DMS114 treated with DMSO at 0.1 percent for 48 hours (cell line): ENCODE measurements around the gene HAUS3.
A peak's percentile ranks its signal among the peaks of the same experiment; 100 is the strongest.
"Not testable (repeated sequence)": the region's sequence is repeated elsewhere in the genome, so short reads cannot be mapped to it uniquely, and the experiment has no call there.

Experiments used
- DNase-seq: peaks from one replicate; lab custom pipeline; 2025; ENCODE audit not compliant: unreplicated experiment; lab: John Stamatoyannopoulos, UW

The HAUS3 gene

DNA sequence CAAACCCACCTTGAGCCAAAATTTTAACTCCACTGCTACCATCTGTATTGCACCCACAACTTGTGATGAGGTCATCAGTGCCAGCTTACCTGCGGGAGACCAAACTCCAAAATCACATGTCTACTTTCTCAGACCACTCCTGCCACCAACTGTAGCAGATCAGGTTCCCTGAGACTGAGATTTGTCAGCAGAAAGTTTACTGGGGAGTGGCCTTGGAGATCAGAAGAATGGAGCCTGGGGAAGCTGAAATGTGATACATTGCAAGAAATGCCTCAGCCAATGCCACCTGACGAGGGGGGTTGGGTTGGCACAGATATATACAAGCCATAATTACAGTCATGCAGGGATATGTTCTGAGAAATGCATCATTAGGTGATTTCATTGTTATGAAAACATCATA, 19.1 kb downstream of the HAUS3 start:
- DNase-seq = no peak

- DNase-seq = not testable (repeated sequence)
Measured at GRCh38 chr4:2221378-2221777, 20.5 kb downstream of the HAUS3 start.

GRCh38 chr4:2220016-2220630, 21.8 kb downstream of the HAUS3 start:
- peak; percentile 37 for DNase-seq

DNA sequence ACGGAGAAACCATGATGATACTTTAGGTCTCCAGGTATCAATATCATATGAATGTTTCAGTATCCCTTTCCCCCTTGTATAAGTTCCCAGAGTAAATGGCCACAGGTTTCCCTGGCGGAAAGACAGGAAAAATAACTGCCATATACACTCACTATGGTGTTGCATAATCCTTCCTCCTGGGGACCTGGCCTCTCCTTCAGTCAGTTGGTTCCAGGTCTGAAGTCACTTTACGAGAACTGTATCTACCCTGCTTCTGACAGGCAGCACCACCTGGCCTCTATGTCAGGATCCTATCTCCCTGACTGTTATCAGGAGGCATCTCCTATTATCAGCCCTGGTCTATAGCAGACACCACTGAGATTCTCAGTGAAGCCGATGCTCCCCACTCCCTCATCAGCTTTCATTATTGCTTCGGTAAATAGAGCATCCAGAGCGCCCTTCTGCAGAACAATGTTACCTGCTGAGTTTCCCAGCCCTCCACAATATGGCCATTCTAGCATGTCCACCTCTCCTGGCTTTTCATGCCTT, 22.6 kb downstream of the HAUS3 start:
- no peak for DNase-seq

GRCh38 chr4:2218436-2218835, 23.5 kb downstream of the HAUS3 start:
- DNase-seq = no peak

GRCh38 chr4:2217726-2218125, 24.2 kb downstream of the HAUS3 start:
- no peak for DNase-seq

DNA sequence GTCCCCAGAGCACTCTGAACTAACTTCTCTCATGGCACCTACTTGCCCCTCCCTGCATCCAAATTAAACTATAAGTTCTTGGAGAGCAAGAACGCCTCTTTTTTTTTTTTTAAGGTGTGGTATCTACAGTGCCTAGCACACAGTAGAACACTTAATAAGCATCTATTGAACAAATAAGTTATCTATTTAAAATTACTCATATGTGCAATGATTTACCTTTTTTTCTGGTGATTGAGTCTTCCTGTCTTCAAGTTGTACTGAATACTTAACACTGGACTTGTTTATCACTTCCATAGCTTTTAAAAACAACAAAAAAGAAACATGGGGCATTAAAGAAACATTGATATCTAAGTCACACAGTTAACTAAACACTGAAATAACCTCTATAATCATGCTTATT, 29.1 kb downstream of the HAUS3 start:
- DNase-seq = no peak

GRCh38 chr4:2202789-2203188, 39.1 kb downstream of the HAUS3 start:
- not testable (repeated sequence) for DNase-seq

DNA sequence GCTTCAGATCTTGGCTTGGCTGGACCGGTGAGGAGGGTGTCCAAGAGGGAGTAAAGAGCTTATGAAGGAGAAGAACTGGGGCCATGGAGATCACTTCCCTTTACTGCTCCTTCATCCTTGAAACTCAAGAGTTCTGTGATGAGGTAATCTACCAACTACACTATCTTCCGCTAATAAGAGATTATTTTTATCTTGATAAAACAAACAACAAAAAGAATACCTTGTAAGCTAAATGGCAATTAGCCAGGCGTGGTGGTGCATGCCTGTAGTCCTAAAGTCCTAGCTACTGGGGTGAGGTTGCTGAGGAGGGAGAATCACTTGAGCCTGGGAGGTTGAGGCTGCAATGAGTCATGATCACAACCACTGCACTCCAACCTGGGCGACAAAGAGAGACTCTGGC, 47.4 kb downstream of the HAUS3 start:
- DNase-seq = no peak

DNA sequence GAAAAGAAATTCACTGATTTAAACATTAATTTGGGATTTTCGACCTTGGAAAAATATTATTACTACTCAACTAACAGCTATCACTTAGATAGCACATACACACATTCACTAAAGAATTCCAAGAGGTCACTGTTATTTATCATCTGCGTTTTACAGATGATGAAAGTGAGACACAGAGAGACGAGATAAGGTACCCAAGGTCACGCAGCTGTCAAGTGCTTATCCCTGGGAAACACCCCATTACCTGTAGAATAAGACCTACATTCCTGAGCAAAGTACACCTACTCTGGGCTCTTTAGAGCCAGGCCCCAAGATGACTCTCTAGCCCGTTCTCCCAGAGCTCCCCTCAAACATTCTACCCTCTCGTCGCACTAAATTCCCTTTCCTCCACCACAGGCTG, 48.6 kb downstream of the HAUS3 start:
- no peak for DNase-seq

- no peak for DNase-seq
Measured at GRCh38 chr4:2186865-2187172, 55.1 kb downstream of the HAUS3 start.

DNA sequence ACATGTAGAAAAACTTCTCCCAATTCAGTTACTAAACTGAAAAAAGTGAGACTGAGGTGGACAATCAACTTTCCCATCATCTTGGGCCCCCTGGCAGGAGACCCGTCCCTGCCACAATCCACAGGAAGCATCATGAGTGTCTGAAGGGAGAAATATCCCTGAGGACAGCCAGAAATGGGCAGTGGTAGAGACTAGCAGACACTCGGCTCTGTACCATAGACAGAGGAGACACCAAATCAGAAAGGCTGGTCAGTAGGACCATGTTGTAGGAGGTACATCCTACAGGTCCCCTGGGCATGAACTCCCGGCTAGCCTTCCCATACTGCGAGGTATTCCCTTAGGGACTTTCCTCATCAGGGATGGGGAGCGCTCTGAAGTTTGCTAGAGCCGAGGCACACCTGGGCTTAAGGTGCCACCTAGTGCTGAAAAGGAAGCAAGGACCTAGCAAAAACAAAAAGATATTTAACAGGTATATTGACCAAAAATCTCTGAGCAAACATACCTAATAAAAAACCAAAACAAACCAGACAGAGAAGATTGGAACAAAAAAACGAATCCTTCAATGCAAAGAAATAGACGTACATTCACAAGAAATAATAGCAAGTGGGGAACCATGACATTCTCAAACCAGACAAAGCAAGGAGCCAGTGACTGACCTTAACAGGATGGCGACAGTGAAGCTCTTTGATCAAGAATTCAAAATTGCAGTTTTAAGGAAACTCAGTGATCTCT, 55.6 kb downstream of the HAUS3 start:
- DNase-seq = no peak

DNA sequence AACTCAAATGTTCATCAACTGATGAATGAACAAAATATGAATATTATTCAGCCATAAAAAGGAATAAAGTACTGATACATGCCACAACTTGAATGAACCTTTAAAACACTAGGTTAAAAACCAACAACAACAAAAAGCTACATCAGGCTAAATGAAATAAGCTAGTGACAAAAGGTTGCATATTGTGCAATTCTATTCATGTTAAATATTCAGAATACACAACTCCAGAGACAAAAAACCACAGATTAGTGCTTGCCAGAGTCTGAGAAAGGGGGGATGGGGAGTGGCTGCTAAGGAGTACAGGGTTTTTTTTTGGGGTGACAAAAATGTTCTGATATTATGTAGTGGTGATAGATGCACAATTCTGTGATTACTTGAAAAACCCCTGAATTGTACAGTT, 58.5 kb downstream of the HAUS3 start:
- DNase-seq = no peak

DNA sequence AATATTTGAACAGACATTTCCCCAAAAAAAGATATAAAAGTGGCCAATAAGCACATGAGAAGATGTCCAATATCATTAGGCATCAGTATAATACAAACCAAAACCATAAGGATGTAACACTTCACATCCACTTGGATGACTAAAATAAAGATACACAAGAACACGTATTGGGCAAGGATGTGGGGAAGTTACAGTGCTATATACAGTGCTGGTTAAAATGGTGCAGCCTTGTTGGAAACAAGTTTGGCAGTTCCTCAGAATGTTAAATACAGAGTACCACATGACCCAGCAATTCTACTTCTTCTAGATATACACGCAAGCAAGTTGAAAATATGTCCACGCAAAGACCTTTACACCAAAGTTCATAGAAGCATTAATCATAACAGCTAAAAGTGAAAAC, 58.9 kb downstream of the HAUS3 start:
- DNase-seq = no peak

DNA sequence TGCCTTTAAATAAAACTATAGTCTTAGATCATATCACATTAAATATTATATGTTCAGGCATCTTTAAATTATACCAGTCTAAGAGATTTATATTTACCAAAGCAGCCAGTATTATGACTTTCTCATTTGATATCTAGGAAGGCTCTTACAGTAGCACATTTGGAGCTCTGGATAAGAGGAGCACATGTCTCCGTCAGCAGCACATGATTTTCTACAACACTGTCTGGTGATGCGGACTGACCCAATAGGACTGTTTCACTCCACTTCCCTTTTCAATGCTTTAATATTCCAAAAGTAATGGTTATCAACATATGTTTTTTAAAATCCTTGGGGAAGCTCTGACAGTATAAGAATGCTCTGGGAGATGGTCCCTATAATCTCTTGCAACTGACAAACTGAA, 61.5 kb downstream of the HAUS3 start:
- DNase-seq = no peak

- DNase-seq = no peak
Measured at GRCh38 chr4:2179717-2180116, 62.2 kb downstream of the HAUS3 start.

DNA sequence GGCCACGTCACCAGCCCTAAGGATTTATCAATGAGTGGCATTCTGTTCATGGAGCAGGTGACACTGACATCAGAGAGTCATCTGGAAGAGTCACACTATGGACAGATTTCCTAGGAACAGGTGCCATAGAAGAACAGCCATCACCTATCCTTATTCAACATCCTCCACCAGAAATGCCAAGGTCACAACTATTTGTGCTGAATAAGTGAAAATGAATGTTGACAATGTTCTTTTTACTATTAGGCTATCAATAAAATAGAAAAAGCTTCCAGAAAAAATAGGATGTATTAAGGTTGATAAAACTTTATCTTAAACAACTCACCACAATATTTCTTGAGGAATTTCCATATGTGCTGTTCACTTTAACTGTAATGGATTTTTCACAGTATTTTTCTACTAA, 62.9 kb downstream of the HAUS3 start:
- no peak for DNase-seq
